ENCODE measurements around the gene SEMA7A. TPM values are rescaled to one million over a fixed set of nuclear protein-coding genes. Genes with fewer than 3 reads are reported as not detected.
"Not testable (repeated sequence)": the region's sequence is repeated elsewhere in the genome, so short reads cannot be mapped to it uniquely, and the experiment has no call there.

The SEMA7A gene
- total RNA-seq, 1 experiment from 2014 or later, result 0.45 TPM

GRCh38 chr15:74362482-74362881 is 71.3 kb downstream of the SEMA7A start:
- no TSS peak for BruUV-seq (replicated peaks)
- POLR2A ChIA-PET (ENCODE audit: low non-redundant PET), result no interaction called here
- intact Hi-C loops (cut with micrococcal nuclease; ENCODE audit: unreplicated experiment), result no loop called here
- H3K4me3 ChIP-seq (ENCODE audit: low read depth, low read length, poor library complexity, severe bottlenecking), result no peak overlapping the region
- peaks cover 24% of the 10 kb centered on the region for H3K27me3 ChIP-seq (replicated peaks; ENCODE audit: insufficient read depth, low read depth, low read length, poor library complexity)
- no peak overlapping the region for H3K27ac ChIP-seq (ENCODE audit: low read depth, low read length, poor library complexity, severe bottlenecking)
- DNase-seq (ENCODE audit: low spot score), result no peak
- no peaks in the 10 kb centered on the region for H3K4me1 ChIP-seq (ENCODE audit: insufficient read depth, low read length, poor library complexity, severe bottlenecking)
- no peaks in the 10 kb centered on the region for H3K9me3 ChIP-seq (ENCODE audit: low read depth, low read length, poor library complexity, severe bottlenecking)
- CTCF ChIA-PET, result no interaction called here
- no peaks in the 10 kb centered on the region for H3K36me3 ChIP-seq (ENCODE audit: insufficient read depth, low read length, poor library complexity, severe bottlenecking)
- no peak for TF ChIP-seq EZH2 (IDR thresholded peaks at IDR 0.05; ENCODE audit: borderline replicate concordance, low read depth, low read length, poor library complexity, severe bottlenecking)
- no peak for TF ChIP-seq CTCF (conservative IDR thresholded peaks at IDR 0.05; ENCODE audit: low read depth, low read length)

DNA sequence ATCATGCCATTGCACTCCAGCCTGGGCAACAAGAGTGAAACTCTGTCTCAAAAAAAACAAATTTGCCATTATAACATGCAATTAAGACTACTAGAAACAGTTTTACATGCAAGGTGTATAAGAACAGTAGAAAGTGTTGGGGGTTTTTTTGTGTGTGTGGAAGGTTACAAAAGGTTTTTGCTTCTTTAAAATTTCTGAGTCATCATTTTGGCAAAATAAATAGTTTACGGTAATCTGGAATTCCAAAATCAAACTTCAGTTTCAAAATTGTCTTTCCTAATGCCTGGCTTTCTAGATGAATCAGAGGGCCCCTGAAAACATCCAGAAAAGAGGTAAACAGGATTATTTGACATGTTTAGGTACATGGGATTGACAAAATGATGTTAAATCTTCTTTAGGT is 72.9 kb downstream of the SEMA7A start:
- DNase-seq (ENCODE audit: low spot score); CTCF ChIA-PET; H3K4me3 ChIP-seq (ENCODE audit: low read depth, low read length, poor library complexity, severe bottlenecking); H3K36me3 ChIP-seq (ENCODE audit: insufficient read depth, low read length, poor library complexity, severe bottlenecking); H3K27ac ChIP-seq (ENCODE audit: low read depth, low read length, poor library complexity, severe bottlenecking); H3K9me3 ChIP-seq (ENCODE audit: low read depth, low read length, poor library complexity, severe bottlenecking); BruUV-seq (replicated peaks); POLR2A ChIA-PET (ENCODE audit: low non-redundant PET); intact Hi-C loops (cut with micrococcal nuclease; ENCODE audit: unreplicated experiment); H3K4me1 ChIP-seq (ENCODE audit: insufficient read depth, low read length, poor library complexity, severe bottlenecking): not testable (repeated sequence)
- peaks cover 13% of the 10 kb centered on the region for H3K27me3 ChIP-seq (replicated peaks; ENCODE audit: insufficient read depth, low read depth, low read length, poor library complexity)

GRCh38 chr15:74359376-74359775 is 74.4 kb downstream of the SEMA7A start:
- BruUV-seq (replicated peaks); POLR2A ChIA-PET (ENCODE audit: low non-redundant PET); H3K36me3 ChIP-seq (ENCODE audit: insufficient read depth, low read length, poor library complexity, severe bottlenecking); intact Hi-C loops (cut with micrococcal nuclease; ENCODE audit: unreplicated experiment); H3K4me3 ChIP-seq (ENCODE audit: low read depth, low read length, poor library complexity, severe bottlenecking); CTCF ChIA-PET; DNase-seq (ENCODE audit: low spot score); H3K4me1 ChIP-seq (ENCODE audit: insufficient read depth, low read length, poor library complexity, severe bottlenecking); H3K9me3 ChIP-seq (ENCODE audit: low read depth, low read length, poor library complexity, severe bottlenecking); H3K27ac ChIP-seq (ENCODE audit: low read depth, low read length, poor library complexity, severe bottlenecking); H3K27me3 ChIP-seq (replicated peaks; ENCODE audit: insufficient read depth, low read depth, low read length, poor library complexity): not testable (repeated sequence)

Small RNAs within 50 kb of the gene (microRNA-seq; reads per million reads assigned to microRNA genes)
- gene MIR6881, result not detected

Other genes starting within 250 kb of the SEMA7A start
- 0.84 and 1.5 TPM in 2 replicates for gene STRA6, start 231.2 kb downstream of the SEMA7A start, total RNA-seq (2021)
- gene CCDC33, start 197.6 kb downstream of the SEMA7A start, total RNA-seq (2021), result not detected in 2 replicates
- gene CYP11A1, start 66.3 kb downstream of the SEMA7A start, total RNA-seq (2021), result not detected in 2 replicates
- 72.5 and 74.7 TPM in 2 replicates for gene UBL7, start 27.2 kb upstream of the SEMA7A start, total RNA-seq (2021)
- 17.3 and 18.3 TPM in 2 replicates for gene ARID3B, start 107.3 kb upstream of the SEMA7A start, total RNA-seq (2021)
- gene CLK3, start 181.9 kb upstream of the SEMA7A start, total RNA-seq (2021), result 66.8 and 75.5 TPM in 2 replicates

Measured in A673 (cell line).